GM12878 (cell line): ENCODE data around the gene PRSS12.

ENCODE experiments used
- CTCF ChIP-seq, 3 experiments: IDR thresholded peaks in 2 of 3; conservative IDR thresholded peaks in 1 of 3; 2 replicates each; pipeline ENCODE4 v1.5.1; 2011; ENCODE audit warnings: low read depth in 3 of 3, low read length in 3 of 3, mild to moderate bottlenecking in 3 of 3, control low read depth in 2 of 3, moderate library complexity in 2 of 3, inconsistent platforms in 1 of 3, mixed read lengths in 1 of 3; ENCODE audit not compliant: control insufficient read depth in 2 of 3, insufficient read depth in 1 of 3; ENCODE audit errors: extremely low read depth in 1 of 3
- EGR1 ChIP-seq, 2 experiments: IDR thresholded peaks; 1 replicate in 1 of 2; 2 replicates in 1 of 2; pipeline ENCODE4 v1.6.1; 2011 to 2012; ENCODE audit warnings: low read depth in 2 of 2, low read length in 2 of 2, borderline replicate concordance in 1 of 2, mild to moderate bottlenecking in 1 of 2, moderate library complexity in 1 of 2
- JUND ChIP-seq: IDR thresholded peaks from 2 replicates; pipeline ENCODE4 v1.6.1; 2012; ENCODE audit warnings: low read depth, mild to moderate bottlenecking, low read length, improper control_type of control experiment, moderate library complexity
- MAX ChIP-seq: IDR thresholded peaks from 2 replicates; pipeline ENCODE4 v1.6.1; 2012; ENCODE audit warnings: low read depth, low read length, improper control_type of control experiment
- POLR2AphosphoS5 ChIP-seq: IDR thresholded peaks from 2 replicates; pipeline ENCODE4 v1.6.1; 2011; ENCODE audit warnings: mild to moderate bottlenecking, low read length, inconsistent platforms
- RB1 ChIP-seq: fragments of 450-650 bp; formaldehyde crosslinking; IDR thresholded peaks from 2 replicates; pipeline ENCODE4 v1.6.1; 2017; ENCODE audit warnings: mild to moderate bottlenecking, borderline replicate concordance
- SIN3A ChIP-seq: IDR thresholded peaks from 2 replicates; pipeline ENCODE4 v1.6.1; 2012; ENCODE audit warnings: low read depth, low read length, improper control_type of control experiment
- ZSCAN29 ChIP-seq: fragments of 450-650 bp; IDR thresholded peaks from 2 replicates; pipeline ENCODE4 v1.6.1; 2017; ENCODE audit warnings: mild to moderate bottlenecking, moderate library complexity

DNA sequence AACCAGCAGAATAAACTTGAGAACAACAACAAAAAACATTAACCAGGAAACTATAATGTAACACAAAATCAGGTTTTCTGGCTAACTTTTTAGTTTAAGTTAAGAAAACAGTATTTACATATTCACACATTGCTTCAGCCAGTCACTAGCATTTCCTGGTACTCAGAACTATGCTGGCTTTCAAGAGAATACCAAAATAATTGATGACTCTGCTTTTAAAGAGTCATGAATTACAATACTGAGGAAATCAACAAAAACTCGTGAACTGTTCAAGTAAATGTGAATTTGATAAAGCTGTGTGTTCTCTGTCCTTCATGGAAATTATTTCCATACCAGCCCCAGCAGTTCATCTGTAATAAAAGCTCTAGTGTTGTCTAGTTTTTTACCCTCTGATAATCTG is 27.4 kb downstream of the PRSS12 start:
- no peak for TF ChIP-seq POLR2AphosphoS5
- TF ChIP-seq SIN3A, result no peak
- TF ChIP-seq ZSCAN29, result no peak
- no peak for TF ChIP-seq RB1
- no peak for TF ChIP-seq MAX
- TF ChIP-seq CTCF (IDR thresholded peaks at IDR 0.05 in 2 of 3, conservative IDR thresholded peaks at IDR 0.05 in 1 of 3; ENCODE audit: control insufficient read depth in 2 of 3, extremely low read depth in 1 of 3, insufficient read depth in 1 of 3, low read depth in 3 of 3, low read length in 3 of 3), result no peak
- no peak for TF ChIP-seq EGR1 (IDR thresholded peaks at IDR 0.05; ENCODE audit: borderline replicate concordance in 1 of 2, low read depth in 2 of 2, low read length in 2 of 2)
- no peak for TF ChIP-seq JUND
